Ovary (tissue), 9 donors: ENCODE results near the gene PUSL1. TPM values are rescaled to one million over a fixed set of nuclear protein-coding genes. Genes with fewer than 3 reads are reported as not detected.

Experiments
- DNase-seq, 5 donors: peaks; one replicate each; pipeline ENCODE4 v3.0.0-alpha.2; 2019 to 2020
- H3K27ac ChIP-seq, 2 donors: fragments of 200-600 bp; one replicate each; pipeline versions ENCODE4 v1.5.1 to v1.8.0; 2019 to 2022
- H3K27me3 ChIP-seq: fragments of 200-600 bp; one replicate; pipeline ENCODE4 v1.8.0; 2022
- H3K36me3 ChIP-seq: fragments of 200-600 bp; sonication (generic); one replicate; pipeline ENCODE4 v1.5.1; 2019
- H3K4me1 ChIP-seq: one replicate; pipeline ENCODE4 v1.8.1; 2013; ENCODE audit warnings: mild to moderate bottlenecking, moderate library complexity; ENCODE audit not compliant: insufficient read depth
- H3K4me3 ChIP-seq: fragments of 200-600 bp; sonication (generic); one replicate; pipeline ENCODE4 v1.5.1; 2017
- H3K9me3 ChIP-seq, 2 donors: fragments of 200-600 bp in 1 of 2; sonication (generic) in 1 of 2; one replicate each; pipeline versions ENCODE4 v1.5.1 to v1.8.1; 2013 to 2019; ENCODE audit warnings: mild to moderate bottlenecking in 1 of 2, moderate library complexity in 1 of 2
- EP300 ChIP-seq: sonication (generic); formaldehyde crosslinking; IDR thresholded peaks from one replicate; pipeline ENCODE4 v1.6.1; 2017; ENCODE audit warnings: antibody characterized with exemption
- POLR2A ChIP-seq: fragments of 450-650 bp; IDR thresholded peaks from one replicate; pipeline ENCODE4 v1.6.1; 2017; ENCODE audit warnings: antibody characterized with exemption, mild to moderate bottlenecking, moderate library complexity
- WGBS, 3 donors: extraction: QIAGEN DNeasy Blood & Tissue Kit in 1 of 3; methylation state at CpG; one replicate each; pipeline versions ENCODE4 v1.1.5 to v1.1.7; 2013 to 2017; 5-methylcytosine and 5-hydroxymethylcytosine counted together
- intact Hi-C, 4 donors: fragments of 100-400 bp; cut with DNase I; formaldehyde crosslinking; loops; one replicate each; pipeline versions ENCODE4 v1.11.0 to v1.15.1; 2022 to 2023
- polyA plus RNA-seq, 2 donors: library from polyadenylated mRNA; stranded (reverse); fragments of 200-250 nt in 1 of 2; fragments of 350-450 nt in 1 of 2; fragmentation: Illumina TruSeq in 1 of 2; extraction: RNeasy Lipid Tissue Mini Kit (QIAGEN cat#74804) in 1 of 2; gene quantifications; one replicate each; pipeline ENCODE4 v1.2.3, GENCODE V29; 2013 to 2014
- total RNA-seq, 7 donors: library from RNA; depleted of rRNA in 2 of 7; stranded (reverse); fragments of >200 nt in 2 of 7; fragmentation: NEBNext Ultra II Directional in 3 of 7; extraction: Animal tissue kit (Norgen Biotek cat#: 25700) in 3 of 7; gene quantifications; one replicate each; pipeline versions ENCODE4 v1.1.0 to v1.2.4, GENCODE V29; 2016 to 2023
- TF ChIP-seq, protein P1 (sequence below), 3 donors: fragments of 450-650 bp in 2 of 3; fragments of 200-600 bp in 1 of 3; IDR thresholded peaks; one replicate each; pipeline versions ENCODE4 v1.5.1 to v1.8.0; 2016 to 2022; ENCODE audit warnings: antibody characterized with exemption in 3 of 3, mild to moderate bottlenecking in 1 of 3
- donor health status: DM: no; HTN: no; CAD: no; lungs with moderate emphysema.
- donor health status: DM: no; HTN: no; CAD: no.
- donor health status: Bipolar disorder and iron deficiency.
- donor health status: DM: yes; HTN: yes; CAD: no.
- donor health status: DM: no; HTN: no; CAD: no.
- donor health status: DM: yes; HTN: yes; CAD: no.

Gene PUSL1
- total and polyA plus RNA-seq, 9 donors = 0.18 to 27.6 (median 20.8) TPM

- TF ChIP-seq POLR2A = peak; percentile 70
- TF ChIP-seq, protein P1, sequence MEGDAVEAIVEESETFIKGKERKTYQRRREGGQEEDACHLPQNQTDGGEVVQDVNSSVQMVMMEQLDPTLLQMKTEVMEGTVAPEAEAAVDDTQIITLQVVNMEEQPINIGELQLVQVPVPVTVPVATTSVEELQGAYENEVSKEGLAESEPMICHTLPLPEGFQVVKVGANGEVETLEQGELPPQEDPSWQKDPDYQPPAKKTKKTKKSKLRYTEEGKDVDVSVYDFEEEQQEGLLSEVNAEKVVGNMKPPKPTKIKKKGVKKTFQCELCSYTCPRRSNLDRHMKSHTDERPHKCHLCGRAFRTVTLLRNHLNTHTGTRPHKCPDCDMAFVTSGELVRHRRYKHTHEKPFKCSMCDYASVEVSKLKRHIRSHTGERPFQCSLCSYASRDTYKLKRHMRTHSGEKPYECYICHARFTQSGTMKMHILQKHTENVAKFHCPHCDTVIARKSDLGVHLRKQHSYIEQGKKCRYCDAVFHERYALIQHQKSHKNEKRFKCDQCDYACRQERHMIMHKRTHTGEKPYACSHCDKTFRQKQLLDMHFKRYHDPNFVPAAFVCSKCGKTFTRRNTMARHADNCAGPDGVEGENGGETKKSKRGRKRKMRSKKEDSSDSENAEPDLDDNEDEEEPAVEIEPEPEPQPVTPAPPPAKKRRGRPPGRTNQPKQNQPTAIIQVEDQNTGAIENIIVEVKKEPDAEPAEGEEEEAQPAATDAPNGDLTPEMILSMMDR (IDR thresholded peaks at IDR 0.05) = no peak
- DNase-seq = peak; percentile 94 to 97 (median 95)
- H3K4me1 ChIP-seq = peaks cover 10% of the 10 kb centered on the region
- H3K27me3 ChIP-seq = no peaks in the 10 kb centered on the region
- H3K9me3 ChIP-seq = no peaks in the 10 kb centered on the region
- H3K27ac ChIP-seq = peak within 1 kb of the TSS; percentile 1 to 74
- H3K4me3 ChIP-seq = peak within 1 kb of the TSS; percentile 78
- no peaks in the 10 kb centered on the region for H3K36me3 ChIP-seq
- intact Hi-C loops = loop anchor here in 1 of 4 donors (2.0 kb wide), 1 partner anchor 24 kb away; the partner anchor contains the start of gene DVL1
- WGBS, 3 donors = 0 to 1% (median 1%) methylated on average over 1 to 84 of the region's 84 CpGs
Observed at GRCh38 chr1:1324524-1325287, 16.3 kb downstream of the PUSL1 start, which contains the start of the genes CPTP and INTS11. Gene CPTP (plus strand): TSS chr1:1324802. CDS start chr1:1326911, 2,109 bp downstream. Gene INTS11 (minus strand): TSS chr1:1324660. CDS start chr1:1324608, 52 bp downstream.

DNA sequence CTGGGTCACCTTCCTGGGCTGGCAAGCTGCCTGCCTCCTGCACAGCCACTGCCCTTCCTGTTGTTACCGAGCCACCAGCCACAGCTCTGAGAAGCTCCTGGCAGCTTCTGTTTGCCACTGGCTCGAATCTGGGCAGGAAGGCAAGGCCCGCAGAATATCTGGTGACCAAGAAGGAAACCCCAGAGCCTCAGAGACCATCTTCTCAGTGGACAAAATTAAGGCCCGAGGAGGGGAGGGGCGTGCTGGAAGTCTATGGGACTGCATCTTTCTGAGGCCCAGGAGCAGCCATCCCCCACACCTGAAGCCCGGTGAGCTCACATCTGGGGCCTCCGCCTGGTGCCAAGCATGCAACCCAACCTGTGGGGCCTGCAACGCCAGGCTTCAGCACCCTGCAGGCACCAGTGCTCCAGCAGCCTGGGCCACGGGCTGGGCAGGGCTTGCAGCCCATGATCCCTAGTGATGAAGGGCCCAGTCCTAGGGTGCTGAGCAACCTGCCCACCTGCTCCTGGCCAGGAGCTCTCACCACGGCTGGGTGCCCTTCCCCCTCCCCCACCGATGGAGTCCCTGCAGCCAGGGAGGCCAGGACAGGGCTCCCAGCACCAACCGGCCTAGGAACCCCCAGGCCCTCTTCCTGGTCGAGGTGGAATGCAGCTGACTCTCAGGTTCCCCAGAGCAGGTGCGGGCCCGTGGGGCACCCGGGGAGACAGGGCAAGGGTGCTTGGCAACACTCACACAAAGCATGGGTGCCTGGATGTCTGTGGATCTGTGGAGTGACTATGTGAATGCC lies 17.1 kb downstream of the PUSL1 start:
- Histone ChIP-seq H3K36me3 (no peaks in the 10 kb centered on the region), H3K4me1 (peaks cover 10% of the 10 kb centered on the region), H3K4me3 (peak overlapping the region; percentile 78), H3K9me3 (no peaks in the 10 kb centered on the region), H3K27me3 (no peaks in the 10 kb centered on the region), H3K27ac (peak overlapping the region; percentile 1 to 74)
- TF ChIP-seq POLR2A (no peak), EP300 (no peak)
- TF ChIP-seq, protein P1 (IDR thresholded peaks at IDR 0.05) = no peak
- no peak for DNase-seq
- intact Hi-C loops = loop anchor here in 1 of 4 donors (2.0 kb wide), 1 partner anchor 23 kb away; the partner anchor contains the start of gene DVL1
- 42 to 52% (median 50%) methylated on average over 12 to 16 of the region's 16 CpGs for WGBS, 3 donors

GRCh38 chr1:1326075-1326605 lies 17.7 kb downstream of the PUSL1 start:
- 56 to 63% (median 60%) methylated on average over 8 of the region's 8 CpGs for WGBS, 3 donors
- no peaks in the 10 kb centered on the region for H3K27me3 ChIP-seq
- no peak overlapping the region for H3K4me3 ChIP-seq
- TF ChIP-seq, protein P1 (IDR thresholded peaks at IDR 0.05) = no peak
- no peak for TF ChIP-seq EP300
- H3K4me1 ChIP-seq = peaks cover 10% of the 10 kb centered on the region
- H3K27ac ChIP-seq = no peak overlapping the region
- no peaks in the 10 kb centered on the region for H3K9me3 ChIP-seq
- H3K36me3 ChIP-seq = no peaks in the 10 kb centered on the region
- intact Hi-C loops = no loop called here
- DNase-seq = no peak

GRCh38 chr1:1327291-1327690 lies 18.9 kb downstream of the PUSL1 start:
- DNase-seq = no peak
- Histone ChIP-seq H3K4me3 (no peak overlapping the region), H3K9me3 (no peaks in the 10 kb centered on the region), H3K36me3 (no peaks in the 10 kb centered on the region), H3K27ac (no peak overlapping the region), H3K4me1 (peaks cover 10% of the 10 kb centered on the region), H3K27me3 (no peaks in the 10 kb centered on the region)
- intact Hi-C loops = no loop called here
- TF ChIP-seq, protein P1 (IDR thresholded peaks at IDR 0.05) = no peak
- no peak for TF ChIP-seq POLR2A
- TF ChIP-seq EP300 = no peak
- WGBS, 3 donors = 84 to 90% (median 87%) methylated on average over 40 of the region's 40 CpGs
